B cell (primary cell): Measurements from ENCODE around the gene OR6J1. TPM values are rescaled to one million over a fixed set of nuclear protein-coding genes. Genes with fewer than 3 reads are reported as not detected.
A peak's percentile ranks its signal among the peaks of the same experiment; 100 is the strongest.

Source experiments
- ATAC-seq: fragments of 200-7000 bp; cut with Tn5 transposase; one replicate; pipeline ENCODE4 v1.10.0; 2021; ENCODE audit warnings: low read depth, mild to moderate bottlenecking, moderate number of reproducible peaks, moderate library complexity
- CTCF ChIA-PET: fragments of 350-600 bp; sonication (Branson Sonifier 250); formaldehyde crosslinking; loops from one replicate; lab custom pipeline; 2021; ENCODE audit warnings: antibody characterized with exemption, inconsistent platforms; lab: Charles Lee
- POLR2A ChIA-PET: fragments of 350-600 bp; sonication (Branson Sonifier 250); formaldehyde crosslinking; loops from one replicate; lab custom pipeline; 2021; ENCODE audit warnings: antibody characterized with exemption; lab: Charles Lee
- DNase-seq: peaks from one replicate; pipeline ENCODE4 v3.0.0; 2013
- H2AFZ ChIP-seq: 2 replicates; pipeline ENCODE4 v1.6.1; 2012; ENCODE audit warnings: mild to moderate bottlenecking, low read depth, low read length; ENCODE audit not compliant: insufficient read depth, poor library complexity, severe bottlenecking
- H3K27ac ChIP-seq, 2 donors: 1 replicate in 1 of 2; 2 replicates in 1 of 2; pipeline ENCODE4 v1.5.1; 2012 to 2013; ENCODE audit warnings: low read length in 2 of 2, mild to moderate bottlenecking in 2 of 2, moderate library complexity in 1 of 2
- H3K27me3 ChIP-seq, 4 experiments: fragments of 200-600 bp in 1 of 4; sonication (generic) in 1 of 4; replicated peaks in 1 of 4; 1 replicate in 2 of 4; 2 replicates in 2 of 4; pipeline versions ENCODE4 v1.6.1 to v1.7.0; 2013 to 2016; ENCODE audit warnings: low read length in 3 of 4, mild to moderate bottlenecking in 2 of 4, mixed read lengths in 1 of 4, moderate library complexity in 1 of 4; ENCODE audit not compliant: insufficient read depth in 4 of 4, control insufficient read depth in 3 of 4; ENCODE audit errors: control extremely low read depth in 1 of 4
- H3K36me3 ChIP-seq, 2 experiments: replicated peaks in 1 of 2; 1 replicate in 1 of 2; 2 replicates in 1 of 2; pipeline versions ENCODE4 v1.6.1 to v1.7.1; 2013; ENCODE audit warnings: low read length in 1 of 2; ENCODE audit not compliant: insufficient read depth in 2 of 2, control insufficient read depth in 1 of 2; ENCODE audit errors: control extremely low read depth in 1 of 2, extremely low read depth in 1 of 2
- H3K4me1 ChIP-seq, 2 donors: fragments of 200-600 bp in 1 of 2; sonication (generic) in 1 of 2; 1 replicate in 1 of 2; 2 replicates in 1 of 2; pipeline versions ENCODE4 v1.5.1 to v1.6.1; 2013 to 2017; ENCODE audit warnings: low read length in 2 of 2; ENCODE audit not compliant: control insufficient read depth in 2 of 2, insufficient read depth in 2 of 2
- H3K4me2 ChIP-seq: replicated peaks from 2 replicates; pipeline ENCODE3; 2012; ENCODE audit warnings: mild to moderate bottlenecking, low read depth, low read length; ENCODE audit not compliant: poor library complexity, severe bottlenecking
- H3K4me3 ChIP-seq, 5 experiments: fragments of 200-600 bp in 1 of 5; sonication (generic) in 1 of 5; 1 replicate in 3 of 5; 2 replicates in 2 of 5; pipeline versions ENCODE4 v1.5.1 to v1.7.0; 2011 to 2016; ENCODE audit warnings: low read length in 4 of 5, mild to moderate bottlenecking in 4 of 5, low read depth in 2 of 5, control low read depth in 1 of 5, moderate library complexity in 1 of 5; ENCODE audit not compliant: insufficient read depth in 1 of 5; ENCODE audit errors: control extremely low read depth in 1 of 5, extremely low read depth in 1 of 5
- H3K79me2 ChIP-seq: fragments of 200-600 bp; sonication (generic); one replicate; pipeline ENCODE4 v1.6.0; 2016; ENCODE audit warnings: low read length; ENCODE audit not compliant: control insufficient read depth, insufficient read depth
- H3K9ac ChIP-seq: fragments of 200-600 bp; sonication (generic); 2 replicates; pipeline ENCODE4 v1.6.1; 2017; ENCODE audit warnings: mild to moderate bottlenecking, low read length, moderate library complexity
- H3K9me3 ChIP-seq, 3 donors: one replicate each; pipeline versions ENCODE4 v1.6.1 to v1.7.1; 2013; ENCODE audit warnings: low read length in 2 of 3; ENCODE audit not compliant: control insufficient read depth in 2 of 3, insufficient read depth in 1 of 3; ENCODE audit errors: control extremely low read depth in 1 of 3
- H4K20me1 ChIP-seq: 2 replicates; pipeline ENCODE4 v1.6.0; 2012; ENCODE audit warnings: mild to moderate bottlenecking, low read length; ENCODE audit not compliant: insufficient read depth, control insufficient read depth, poor library complexity, severe bottlenecking
- H3K27ac Mint-ChIP-seq: one replicate; pipeline ENCODE4 v1.8.0; 2021; ENCODE audit warnings: mixed read lengths
- H3K27me3 Mint-ChIP-seq: one replicate; pipeline ENCODE4 v1.8.0; 2021; ENCODE audit warnings: mixed read lengths
- H3K4me1 Mint-ChIP-seq: one replicate; pipeline ENCODE4 v1.8.0; 2021; ENCODE audit warnings: mixed read lengths
- H3K4me3 Mint-ChIP-seq: one replicate; pipeline ENCODE4 v1.8.0; 2021; ENCODE audit warnings: mixed read lengths
- H3K9me3 Mint-ChIP-seq: one replicate; pipeline ENCODE4 v1.8.0; 2022; ENCODE audit warnings: mixed read lengths; ENCODE audit not compliant: insufficient read depth
- CTCF ChIP-seq: fragments of 200-600 bp; IDR thresholded peaks from one replicate; pipeline ENCODE4 v1.8.0; 2022; ENCODE audit warnings: antibody characterized with exemption, mild to moderate bottlenecking
- EZH2 ChIP-seq: IDR thresholded peaks from 2 replicates; pipeline ENCODE4 v1.6.1; 2012; ENCODE audit warnings: borderline replicate concordance, low read depth, mild to moderate bottlenecking, moderate library complexity, low read length; ENCODE audit not compliant: insufficient read depth, poor library complexity, severe bottlenecking
- WGBS: methylation state at CpG from one replicate; pipeline ENCODE4 v1.1.5; 2013; ENCODE audit warnings: missing lambda C conversion rate; ENCODE audit not compliant: insufficient coverage; 5-methylcytosine and 5-hydroxymethylcytosine counted together
- intact Hi-C: fragments of 100-400 bp; cut with micrococcal nuclease; formaldehyde crosslinking; loops from one replicate; pipeline ENCODE4 v1.10.0; 2022
- polyA plus RNA-seq: library from polyadenylated mRNA; depleted of rRNA; stranded (reverse); fragments of >200 nt; gene quantifications from 2 replicates; pipeline ENCODE4 v1.2.3, GENCODE V29; 2012
- total RNA-seq, 2 donors: library from RNA; stranded (reverse); fragments of 120-200 nt in 1 of 2; gene quantifications; 1 replicate in 1 of 2; 2 replicates in 1 of 2; pipeline versions ENCODE4 v1.2.3 to v1.2.4, GENCODE V29; 2013 to 2022

The OR6J1 gene
- total and polyA plus RNA-seq, 2 donors (not counting 1 experiment from before 2014, with no cell fraction given): not detected

- 43% methylated on average over 1 of the region's 3 CpGs for WGBS
- Mint-ChIP-seq H3K4me1 (peaks cover 27% of the 10 kb centered on the region), H3K27me3 (peaks cover 3% of the 10 kb centered on the region), H3K27ac (no peak overlapping the region), H3K4me3 (no peak overlapping the region), H3K9me3 (no peaks in the 10 kb centered on the region)
- H3K4me3 ChIP-seq: no peak overlapping the region
- no peak overlapping the region for H2AFZ ChIP-seq
- no peaks in the 10 kb centered on the region for H3K27me3 ChIP-seq
- ATAC-seq (no peak), DNase-seq (no peak)
- H3K4me1 ChIP-seq: peaks cover 15 to 20% of the 10 kb centered on the region in 2 donors
- H3K9me3 ChIP-seq: no peaks in the 10 kb centered on the region
- H4K20me1 ChIP-seq: no peaks in the 10 kb centered on the region
- TF ChIP-seq EZH2 (no peak), CTCF (no peak)
- no peaks in the 10 kb centered on the region for H3K36me3 ChIP-seq
- no peak overlapping the region for H3K9ac ChIP-seq
- intact Hi-C loops: no loop called here
- H3K79me2 ChIP-seq: peaks cover 5% of the 10 kb centered on the region
- ChIA-PET CTCF (interaction anchor here (0.8 to 4.1 kb wide), 3 partner anchors 8 to 272 kb away, joined by 3 to 26 read pairs (median 3); no protein-coding TSS in a partner anchor), POLR2A (no interaction called here)
- H3K4me2 ChIP-seq: no peak overlapping the region
- no peak overlapping the region for H3K27ac ChIP-seq
Measured at GRCh38 chr14:22593189-22593588, 51.0 kb downstream of the OR6J1 start.

GRCh38 chr14:22589096-22589839, 54.9 kb downstream of the OR6J1 start, which contains the start of gene DAD1:
Gene DAD1, minus strand, starts transcription at chr14:22589224. Its CDS starts 67 bp downstream, at chr14:22589157.
- peak within 1 kb of the TSS; percentile 75 to 84 (median 78) for H3K4me3 ChIP-seq
- POLR2A ChIA-PET: interaction anchor here (0.7 to 2.2 kb wide), 6 partner anchors 9 to 966 kb away, joined by 3 to 13 read pairs (median 6); partner anchors contain the start of genes ABHD4, OXA1L and RBM23
- H2AFZ ChIP-seq: peak within 1 kb of the TSS; percentile 79
- peak within 1 kb of the TSS; percentile 84 for H3K9ac ChIP-seq
- TF ChIP-seq CTCF: no peak
- TF ChIP-seq EZH2: no peak
- H4K20me1 ChIP-seq: no peaks in the 10 kb centered on the region
- intact Hi-C loops: loop anchor here (1.0 kb wide), 12 partner anchors 9 to 697 kb away; partner anchors contain the start of genes ABHD4, HOMEZ, LRP10 and MRPL52
- peak within 1 kb of the TSS; percentile 97 for H3K27ac ChIP-seq
- peaks cover 53% of the 10 kb centered on the region for H3K4me1 Mint-ChIP-seq
- ATAC-seq (peak; percentile 89), DNase-seq (peak; percentile 100)
- H3K27me3 Mint-ChIP-seq: peaks cover 2% of the 10 kb centered on the region
- H3K9me3 ChIP-seq: no peaks in the 10 kb centered on the region
- peaks cover under 1 to 10% of the 10 kb centered on the region in 2 experiments for H3K36me3 ChIP-seq
- under 1% methylated on average over 41 of the region's 44 CpGs for WGBS
- peaks cover 44% of the 10 kb centered on the region for H3K79me2 ChIP-seq
- H3K27ac Mint-ChIP-seq: peak within 1 kb of the TSS; percentile 96
- peak within 1 kb of the TSS; percentile 89 for H3K4me2 ChIP-seq
- peaks cover 30% of the 10 kb centered on the region in 2 donors for H3K4me1 ChIP-seq
- CTCF ChIA-PET: interaction anchor here (0.8 to 8.0 kb wide), 18 partner anchors 9 to 465 kb away, joined by 3 to 85 read pairs (median 6); partner anchors contain the start of gene ABHD4
- no peaks in the 10 kb centered on the region for H3K27me3 ChIP-seq
- peak within 1 kb of the TSS; percentile 99 for H3K4me3 Mint-ChIP-seq
- H3K9me3 Mint-ChIP-seq: no peaks in the 10 kb centered on the region
